HG03045 (cell line): ENCODE results near the gene KCNG2.
"Not testable (repeated sequence)": the region's sequence is repeated elsewhere in the genome, so short reads cannot be mapped to it uniquely, and the experiment has no call there.

Experiments
- ATAC-seq: cut with Tn5 transposase; IDR thresholded peaks from one replicate; pipeline ENCODE4 v1.9.1; 2021; ENCODE audit warnings: mild to moderate bottlenecking, moderate library complexity; ENCODE audit not compliant: unreplicated experiment

The KCNG2 gene

DNA sequence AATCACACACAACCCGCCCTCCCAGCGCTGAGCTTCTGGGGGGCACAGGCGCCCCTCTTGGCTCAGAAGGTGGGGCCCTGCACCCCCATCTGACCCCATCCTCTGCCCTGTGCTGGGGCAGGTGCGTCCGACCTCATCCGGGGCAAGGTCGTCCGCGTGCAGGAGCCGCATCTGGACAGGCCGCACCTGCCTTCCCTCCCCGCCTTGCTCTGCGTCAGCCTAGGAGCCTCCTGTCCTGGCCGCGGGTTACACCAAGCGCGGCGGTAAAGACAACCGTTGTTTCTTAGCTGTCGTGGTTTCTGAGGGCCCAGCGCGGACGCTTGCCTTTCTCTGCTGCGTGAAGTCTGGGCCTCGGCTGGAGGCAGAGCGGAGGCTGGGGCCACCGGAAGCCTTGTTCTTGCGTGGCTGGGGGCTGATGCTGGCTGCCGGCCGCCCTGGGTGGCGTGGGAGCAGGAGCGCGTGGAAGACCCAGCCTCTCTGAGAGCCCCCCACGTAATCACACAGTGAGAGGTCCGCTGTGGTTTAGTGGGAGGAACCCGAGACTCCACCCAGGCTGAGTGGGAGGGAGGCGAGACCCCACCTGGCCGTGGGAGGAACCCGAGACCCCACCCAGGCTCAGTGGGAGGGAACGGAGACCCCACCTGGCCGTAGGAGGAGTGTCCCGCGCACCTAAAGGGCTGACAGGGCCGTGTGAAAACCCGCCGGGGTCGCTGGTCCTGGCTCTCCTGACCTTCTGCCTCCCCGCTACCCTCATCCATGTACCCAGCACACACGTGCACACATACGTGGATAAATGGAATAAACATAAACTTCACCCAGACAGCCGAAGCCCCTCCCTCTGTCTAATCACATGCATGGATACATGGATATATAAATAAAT, 51.8 kb downstream of the KCNG2 start:
- ATAC-seq = no peak

GRCh38 chr18:79850731-79851130, 53.0 kb downstream of the KCNG2 start:
- no peak for ATAC-seq

- no peak for ATAC-seq
Observed at GRCh38 chr18:79851489-79851888, 53.8 kb downstream of the KCNG2 start.

DNA sequence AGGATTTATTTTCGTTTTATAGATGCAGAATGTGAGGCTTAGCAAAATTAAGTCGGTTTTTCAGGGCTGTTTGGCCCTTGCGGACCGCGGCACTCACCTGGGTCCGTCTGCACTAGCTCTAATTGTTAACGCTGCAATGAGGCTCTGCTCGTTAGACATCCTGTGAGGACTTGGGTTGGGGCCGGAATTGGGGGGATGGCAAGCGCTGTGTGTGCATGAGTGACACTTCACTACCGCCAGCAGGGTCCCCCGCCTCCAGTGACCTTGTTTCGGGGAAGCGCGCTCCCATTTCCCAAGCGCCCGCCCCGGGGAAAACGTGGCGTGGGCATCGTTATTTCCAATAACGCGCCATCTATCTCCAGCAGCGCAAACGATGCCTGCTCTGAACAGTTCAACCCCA, 54.2 kb downstream of the KCNG2 start:
- ATAC-seq = no peak

DNA sequence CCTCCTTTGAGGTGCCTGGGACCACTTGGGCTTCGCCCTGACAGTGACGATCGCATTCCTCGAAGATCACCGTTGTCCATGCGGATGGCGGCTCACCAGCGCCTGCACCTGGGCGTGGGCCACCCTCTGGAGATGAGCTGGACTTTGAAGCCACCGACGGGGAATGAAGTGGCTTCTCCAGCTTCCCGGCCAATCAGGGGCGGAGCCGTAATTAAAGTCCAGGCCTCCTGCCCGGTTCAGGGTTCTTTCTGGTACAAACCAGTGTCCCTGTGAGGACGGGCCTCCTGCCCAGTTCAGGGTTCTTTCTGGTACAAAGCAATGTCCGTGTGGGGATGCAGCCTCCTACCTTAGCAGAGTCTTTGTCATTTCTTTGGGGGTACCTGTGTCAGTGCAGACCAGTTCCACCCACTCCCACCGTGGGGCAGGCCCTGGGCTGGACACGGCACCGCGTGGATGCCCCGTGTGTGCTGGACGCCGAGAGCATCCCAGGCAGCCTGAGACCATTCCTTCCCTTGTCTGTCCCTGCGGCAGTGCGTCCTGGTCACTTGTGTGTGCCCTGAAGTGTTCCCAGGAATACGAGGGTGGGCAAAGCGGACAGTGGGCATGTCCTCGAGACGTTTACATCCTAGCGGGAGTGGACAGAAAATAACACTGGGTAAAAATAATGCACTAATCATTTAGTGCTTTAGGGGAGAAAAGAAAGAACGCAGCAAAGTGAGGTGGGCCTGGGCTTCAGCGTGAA, 55.0 kb downstream of the KCNG2 start:
- no peak for ATAC-seq

- ATAC-seq = no peak
Observed at GRCh38 chr18:79853303-79853992, 55.7 kb downstream of the KCNG2 start.

DNA sequence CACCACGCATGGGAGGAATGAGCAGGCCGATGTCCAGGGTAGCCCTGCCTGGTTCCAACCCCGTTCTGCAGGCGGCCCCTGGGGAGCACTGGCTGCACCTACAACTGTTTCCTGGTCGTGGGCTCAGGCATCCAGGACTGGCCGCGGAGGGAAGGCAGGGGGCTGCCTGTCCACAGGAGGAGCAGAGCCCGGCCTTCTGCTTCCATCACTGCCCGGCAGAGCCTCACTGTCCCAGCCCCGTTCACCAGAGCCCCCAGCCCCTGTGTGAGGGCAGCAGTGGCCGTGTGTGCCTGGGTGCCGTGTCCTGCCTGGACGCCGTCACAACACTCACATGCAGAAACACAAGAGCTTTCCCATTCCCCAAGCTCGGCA, 56.2 kb downstream of the KCNG2 start:
- ATAC-seq = no peak

- no peak for ATAC-seq
Observed at GRCh38 chr18:79855147-79855933, 57.6 kb downstream of the KCNG2 start.

- ATAC-seq = no peak
Observed at GRCh38 chr18:79856119-79857007, 58.6 kb downstream of the KCNG2 start.

- ATAC-seq = no peak
Observed at GRCh38 chr18:79857082-79857671, 59.4 kb downstream of the KCNG2 start.

GRCh38 chr18:79859314-79859713, 61.6 kb downstream of the KCNG2 start:
- ATAC-seq = no peak

- no peak for ATAC-seq
Observed at GRCh38 chr18:79861687-79862086, 63.9 kb downstream of the KCNG2 start.

- no peak for ATAC-seq
Observed at GRCh38 chr18:79862562-79862961, 64.8 kb downstream of the KCNG2 start.

DNA sequence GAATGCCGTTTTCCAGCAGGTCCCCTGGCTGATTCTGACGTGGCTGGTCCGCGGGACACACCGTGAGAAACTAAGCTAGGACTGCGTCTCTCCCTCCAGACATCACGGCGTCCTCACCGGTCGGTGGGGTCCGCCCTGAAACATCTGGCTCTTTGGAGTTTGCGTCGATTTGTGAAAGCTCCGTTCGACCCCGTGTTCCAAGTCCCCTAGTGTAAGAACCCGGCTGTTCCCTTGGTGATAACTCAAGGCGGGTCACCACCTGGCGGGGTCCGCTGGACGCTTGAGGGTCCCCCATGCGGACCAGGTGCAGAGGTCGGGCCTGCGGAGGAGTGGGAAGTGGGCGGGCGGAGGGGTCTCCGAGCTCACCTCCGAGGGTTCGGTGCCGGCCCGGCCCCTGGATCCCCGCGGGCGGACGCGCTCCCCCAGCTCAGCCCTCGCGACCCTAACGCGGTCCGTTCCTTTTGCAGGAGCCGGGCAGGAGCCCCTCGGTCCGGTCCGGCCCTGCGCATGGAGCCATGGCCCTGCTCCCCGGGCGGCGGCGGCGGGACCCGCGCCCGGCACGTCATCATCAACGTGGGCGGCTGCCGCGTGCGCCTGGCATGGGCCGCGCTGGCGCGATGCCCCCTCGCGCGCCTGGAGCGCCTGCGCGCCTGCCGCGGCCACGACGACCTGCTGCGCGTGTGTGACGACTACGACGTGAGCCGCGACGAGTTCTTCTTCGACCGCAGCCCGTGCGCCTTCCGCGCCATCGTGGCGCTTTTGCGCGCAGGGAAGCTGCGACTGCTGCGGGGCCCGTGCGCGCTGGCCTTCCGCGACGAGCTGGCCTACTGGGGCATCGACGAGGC, 65.6 kb downstream of the KCNG2 start:
- no peak for ATAC-seq

GRCh38 chr18:79864006-79864725, 66.4 kb downstream of the KCNG2 start:
- ATAC-seq = no peak

GRCh38 chr18:79864955-79865354, 67.2 kb downstream of the KCNG2 start:
- not testable (repeated sequence) for ATAC-seq

GRCh38 chr18:79865951-79866350, 68.2 kb downstream of the KCNG2 start:
- ATAC-seq = not testable (repeated sequence)
